Measurements from ENCODE around the gene REEP5.
"Not testable (repeated sequence)": the region's sequence is repeated elsewhere in the genome, so short reads cannot be mapped to it uniquely, and the experiment has no call there.

The REEP5 gene

DNA sequence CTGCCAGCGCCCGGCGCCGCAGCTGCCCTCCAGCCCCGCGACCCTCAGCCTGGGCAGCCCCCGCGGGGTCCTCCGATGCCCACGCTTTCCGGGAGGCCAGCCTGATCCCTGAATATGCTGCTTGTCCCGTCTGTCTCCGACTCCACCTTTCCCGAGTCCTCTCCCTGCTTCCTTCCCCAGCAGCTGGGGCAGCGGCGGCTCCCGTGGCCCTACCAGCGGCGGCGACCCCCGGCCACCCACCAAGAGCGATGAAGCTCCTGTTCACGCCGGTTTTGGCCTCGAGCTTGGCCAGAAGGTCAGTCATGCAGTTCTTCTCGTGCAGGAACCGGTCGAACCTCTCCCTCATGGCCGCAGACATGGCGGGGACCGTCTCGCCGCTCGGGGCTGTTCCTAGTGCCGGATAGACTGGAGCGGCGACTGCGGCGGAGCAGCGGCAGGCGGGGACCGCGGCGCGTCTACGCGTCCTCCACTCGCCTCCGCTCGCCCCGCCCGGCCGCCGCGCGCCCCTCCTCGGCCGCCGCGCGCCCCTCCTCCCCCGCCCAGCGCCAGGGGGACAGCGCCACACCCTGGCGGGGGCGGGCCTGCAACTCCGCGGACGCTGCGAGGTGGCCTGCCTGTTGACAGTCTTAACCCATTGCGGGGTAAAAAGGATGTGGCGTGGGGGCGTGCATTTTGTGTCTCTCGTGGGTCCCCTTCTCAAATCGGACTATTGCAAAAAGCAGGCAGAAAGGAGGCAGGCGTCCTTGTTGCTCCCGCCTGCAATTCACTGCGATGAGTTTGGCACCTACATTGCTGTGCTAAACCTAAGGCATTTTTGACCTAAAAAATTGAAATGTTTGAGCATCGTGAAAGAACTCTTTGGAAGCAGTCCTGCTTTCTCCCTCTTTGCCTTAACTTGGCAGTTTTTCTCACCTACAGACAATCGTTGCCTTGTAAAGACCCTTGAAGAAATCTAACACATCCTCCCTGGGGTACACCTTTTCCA, at the start of gene REEP5:
REEP5 (minus strand) TSS at position 395 of the 985 bp plus-strand sequence; CDS start at position 358, 37 bp downstream.
- DNase-seq (ENCODE audit: low read depth in 2 of 2) = peak; percentile 55 to 72

DNA sequence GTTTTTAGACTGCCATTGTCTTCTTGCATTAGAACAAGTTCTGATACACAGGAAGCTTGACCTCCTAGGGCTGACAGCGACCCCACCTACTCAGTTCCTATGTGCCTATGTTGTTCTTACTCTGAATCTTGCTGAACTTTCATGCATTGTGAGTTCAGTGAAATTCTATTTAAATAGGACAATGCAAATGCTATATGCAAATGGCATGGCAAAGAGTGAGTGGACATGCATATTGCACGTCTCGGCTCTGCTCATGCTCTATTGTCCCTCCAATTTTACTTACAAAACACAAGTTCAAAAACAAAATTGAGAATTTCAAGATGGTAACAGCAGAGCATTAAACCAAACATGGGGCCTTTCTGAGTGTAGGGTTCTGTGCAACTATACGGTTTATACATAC, 49.2 kb upstream of the REEP5 start:
- DNase-seq (ENCODE audit: low read depth in 2 of 2) = no peak

DNA sequence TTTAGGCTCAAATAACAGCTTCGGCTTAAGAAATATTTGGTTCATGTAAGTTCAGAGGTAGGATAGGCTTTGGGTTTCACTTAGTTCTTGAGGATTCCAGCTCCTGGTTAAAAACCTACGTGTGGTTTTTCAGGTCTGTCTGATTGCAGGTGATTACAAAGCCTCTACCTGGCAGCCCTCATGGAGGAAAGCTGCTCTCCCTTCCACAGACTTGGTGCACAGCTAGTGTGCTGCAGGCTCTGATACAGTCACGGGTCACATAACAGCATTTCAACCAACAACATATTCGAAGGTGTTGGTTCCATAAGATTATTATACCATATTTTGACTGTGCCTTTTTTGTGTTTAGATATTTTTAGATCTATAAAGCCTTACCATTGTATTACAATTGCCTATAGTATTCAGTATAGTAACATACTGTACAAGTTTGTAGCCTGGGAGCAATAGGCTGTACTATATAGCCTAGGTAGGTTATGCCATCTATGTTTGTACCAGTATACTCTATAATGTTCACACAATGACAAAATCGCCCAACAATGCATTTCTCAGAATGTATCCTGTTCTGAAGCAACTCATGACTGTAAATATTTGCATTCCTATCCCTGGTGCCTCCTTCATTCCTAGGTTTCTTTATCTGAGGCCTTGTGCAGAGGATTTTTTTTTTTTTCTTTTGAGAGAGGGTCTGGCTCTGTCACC, 46.5 kb upstream of the REEP5 start:
- no peak for DNase-seq (ENCODE audit: low read depth in 2 of 2)

DNA sequence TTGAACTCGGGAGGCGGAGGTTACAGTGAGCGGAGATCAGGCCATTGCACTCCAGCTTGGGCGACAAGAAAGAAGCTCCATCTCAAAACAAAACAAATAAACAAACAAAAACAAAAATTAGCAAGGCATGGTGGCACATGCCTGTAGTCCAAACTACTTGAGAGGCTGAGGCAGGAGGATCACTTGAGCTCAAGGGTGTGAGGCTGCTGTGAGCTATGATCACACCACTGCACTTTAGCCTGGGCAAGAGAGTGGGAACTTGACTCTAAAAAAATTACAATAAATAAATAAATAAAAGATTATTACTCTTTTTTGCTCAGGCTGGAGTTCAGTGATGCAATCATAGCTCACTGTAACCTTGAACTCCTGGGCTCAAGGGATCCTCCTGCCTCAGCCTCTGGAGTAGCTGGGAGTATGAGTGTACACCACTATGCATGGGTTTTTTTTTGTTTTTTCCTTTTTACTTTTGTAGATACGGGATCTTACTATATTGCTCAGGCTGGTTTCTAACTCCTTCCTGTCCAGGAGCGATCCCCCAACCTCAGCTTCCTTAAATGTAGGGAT, 45.6 kb upstream of the REEP5 start:
- DNase-seq (ENCODE audit: low read depth in 2 of 2) = no peak

DNA sequence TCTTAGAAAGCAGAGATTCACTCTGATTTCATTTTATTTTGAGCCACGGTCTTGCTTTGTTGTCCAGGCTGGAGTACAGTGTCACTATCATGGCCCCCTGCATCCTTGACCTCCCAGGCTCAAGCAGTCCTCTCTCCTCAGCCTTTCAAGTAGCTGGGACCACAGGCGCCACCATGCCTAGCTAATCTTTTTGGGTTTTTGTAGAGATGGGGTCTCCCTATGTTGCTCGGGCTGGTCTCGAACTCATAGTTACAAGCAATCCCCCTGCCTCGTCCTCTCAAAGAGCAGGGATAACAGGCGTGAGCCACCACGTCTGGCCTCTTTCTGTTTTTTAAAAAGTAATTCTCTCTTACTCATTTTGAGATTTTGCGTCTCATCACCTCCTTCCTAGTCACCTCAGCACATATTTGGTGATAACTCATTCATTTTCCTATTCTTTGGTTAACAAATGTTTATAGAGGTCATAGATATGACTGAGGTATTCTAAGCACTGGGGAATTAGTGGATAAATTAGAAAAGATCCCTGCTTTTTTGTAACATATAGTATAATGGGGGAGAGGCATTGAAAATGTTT, 43.8 kb upstream of the REEP5 start:
- DNase-seq (ENCODE audit: low read depth in 2 of 2) = no peak

DNA sequence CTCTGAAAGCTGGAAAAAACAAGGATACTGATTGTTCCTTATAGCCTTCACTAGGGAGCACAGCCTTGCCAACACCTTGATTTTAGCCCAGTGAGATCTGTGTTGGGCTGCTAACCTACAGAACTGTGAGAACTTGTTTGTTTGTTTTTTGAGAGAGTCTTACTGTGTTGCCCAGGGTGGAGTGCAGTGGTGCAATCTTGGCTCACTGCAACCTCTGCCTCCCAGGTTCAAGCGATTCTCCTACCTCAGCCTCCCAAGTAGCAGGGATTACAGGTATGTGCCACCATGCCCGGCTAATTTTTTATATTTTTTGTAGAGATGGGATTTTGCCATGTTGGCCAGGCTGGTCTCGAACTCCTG, 41.3 kb upstream of the REEP5 start:
- DNase-seq (ENCODE audit: low read depth in 2 of 2) = not testable (repeated sequence)

DNA sequence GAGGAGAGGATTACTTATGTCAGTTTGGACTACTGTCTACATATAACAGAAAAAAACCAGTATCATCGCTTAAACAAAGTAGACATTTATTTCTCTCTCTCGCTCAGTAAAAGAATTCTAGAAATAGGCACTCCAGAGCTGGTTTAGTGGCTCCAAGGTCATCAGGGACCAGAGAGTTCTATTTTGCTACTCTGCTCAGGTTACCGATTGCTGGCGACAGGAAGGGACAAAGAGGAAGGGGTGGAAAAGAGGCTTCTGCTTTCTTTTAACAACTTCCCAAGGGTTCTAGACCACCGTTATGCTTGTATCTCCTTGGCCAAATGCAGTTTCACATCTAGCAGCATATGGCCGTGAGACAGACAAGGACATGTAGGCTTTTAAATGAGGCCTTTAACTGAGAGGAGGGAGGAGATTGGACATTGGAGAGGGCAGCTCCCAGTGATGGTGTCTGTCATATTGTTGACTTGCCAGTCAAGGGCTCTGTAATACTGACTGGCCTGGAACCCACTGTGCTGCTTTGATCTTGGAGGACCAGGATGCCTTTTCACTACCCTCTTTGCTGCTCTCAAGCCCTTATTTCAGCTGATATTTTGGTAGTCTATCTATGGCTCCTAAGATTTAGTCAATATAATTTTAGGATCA, 39.0 kb upstream of the REEP5 start:
- no peak for DNase-seq (ENCODE audit: low read depth in 2 of 2)

DNA sequence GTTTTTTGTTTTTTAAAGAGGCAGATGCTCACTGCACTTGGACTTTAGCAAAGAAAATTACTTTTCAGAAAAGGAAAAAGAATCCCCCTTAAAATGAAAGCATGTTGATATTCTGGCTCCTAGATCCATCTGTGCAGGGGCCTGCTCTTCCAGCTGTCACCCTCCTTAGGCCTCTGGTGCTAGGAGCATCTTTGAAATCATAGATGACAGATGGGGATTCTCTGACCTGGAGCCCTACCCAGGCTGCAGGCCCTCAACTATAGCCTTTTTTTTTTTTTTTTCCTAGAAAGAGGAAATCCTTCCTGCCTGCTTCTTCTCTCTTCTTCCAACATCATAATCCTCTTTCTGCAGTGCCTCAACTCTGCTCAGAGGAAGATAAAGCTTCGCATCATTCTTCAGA, 38.3 kb upstream of the REEP5 start:
- DNase-seq (ENCODE audit: low read depth in 2 of 2) = no peak

DNA sequence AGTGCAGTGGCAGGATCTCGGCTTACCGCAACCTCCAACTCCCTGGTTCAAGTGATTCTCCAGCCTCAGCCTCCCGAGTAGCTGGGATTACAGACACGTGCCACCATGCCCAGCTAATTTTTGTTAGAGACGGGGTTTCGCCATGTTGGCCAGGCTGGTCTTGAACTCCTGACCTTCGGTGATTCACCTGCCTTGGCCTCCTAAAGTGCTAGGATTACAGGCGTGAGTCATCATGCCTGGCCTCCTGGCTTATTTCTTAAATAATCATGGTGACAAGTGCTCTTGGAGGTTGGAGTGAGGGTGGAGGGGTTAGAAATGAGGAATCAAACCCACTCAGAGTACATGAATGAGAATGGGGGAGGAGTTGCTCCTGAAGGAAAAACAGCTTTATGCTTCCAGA, 37.8 kb upstream of the REEP5 start:
- DNase-seq (ENCODE audit: low read depth in 2 of 2) = not testable (repeated sequence)

DNA sequence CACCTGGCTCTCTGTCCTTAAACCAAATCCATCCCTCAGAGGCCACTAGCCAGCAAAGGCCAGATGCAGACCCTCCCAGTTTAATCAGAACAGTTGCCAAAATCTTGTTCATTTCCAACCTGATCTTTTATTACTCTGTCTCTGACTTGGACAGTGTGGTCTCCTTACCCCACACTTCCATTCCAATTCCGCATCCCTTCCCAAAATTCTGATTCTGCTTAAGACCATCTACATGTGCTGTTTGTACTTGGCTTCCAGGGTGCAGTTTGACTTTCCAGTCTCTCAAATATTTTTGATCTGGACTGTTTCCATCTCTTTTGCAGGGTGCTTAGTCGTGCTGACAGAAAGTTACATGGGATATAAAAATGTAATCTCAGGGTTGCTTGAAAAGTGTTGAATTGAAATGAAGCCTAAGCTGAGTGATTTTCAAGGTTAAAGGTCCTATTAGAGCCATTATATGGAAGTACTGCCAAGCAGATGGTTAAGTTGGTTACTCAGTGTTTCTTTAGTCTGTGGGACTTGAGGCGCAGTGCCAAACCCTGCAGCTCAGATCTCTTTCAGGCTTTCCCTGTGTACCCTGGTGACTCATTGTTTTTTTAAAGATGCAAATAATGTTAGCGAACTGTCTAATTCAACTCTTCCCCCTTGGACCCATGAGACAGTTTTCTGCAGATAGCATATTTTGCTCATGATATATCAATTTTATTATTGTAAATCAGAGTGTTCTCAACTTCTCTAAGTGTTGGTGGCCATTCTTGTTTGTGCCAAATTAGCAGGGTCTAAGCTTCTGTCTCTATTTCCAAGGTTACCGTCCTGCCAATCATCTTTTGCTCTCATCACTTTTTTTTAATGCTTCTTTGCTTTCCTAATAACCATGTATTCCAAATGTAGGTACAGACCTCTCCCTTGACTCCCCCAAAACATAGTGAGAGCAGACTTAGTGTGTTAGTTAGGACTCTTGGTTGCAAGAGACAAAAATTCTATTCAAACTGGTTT, 36.4 kb upstream of the REEP5 start:
- DNase-seq (ENCODE audit: low read depth in 2 of 2) = no peak

DNA sequence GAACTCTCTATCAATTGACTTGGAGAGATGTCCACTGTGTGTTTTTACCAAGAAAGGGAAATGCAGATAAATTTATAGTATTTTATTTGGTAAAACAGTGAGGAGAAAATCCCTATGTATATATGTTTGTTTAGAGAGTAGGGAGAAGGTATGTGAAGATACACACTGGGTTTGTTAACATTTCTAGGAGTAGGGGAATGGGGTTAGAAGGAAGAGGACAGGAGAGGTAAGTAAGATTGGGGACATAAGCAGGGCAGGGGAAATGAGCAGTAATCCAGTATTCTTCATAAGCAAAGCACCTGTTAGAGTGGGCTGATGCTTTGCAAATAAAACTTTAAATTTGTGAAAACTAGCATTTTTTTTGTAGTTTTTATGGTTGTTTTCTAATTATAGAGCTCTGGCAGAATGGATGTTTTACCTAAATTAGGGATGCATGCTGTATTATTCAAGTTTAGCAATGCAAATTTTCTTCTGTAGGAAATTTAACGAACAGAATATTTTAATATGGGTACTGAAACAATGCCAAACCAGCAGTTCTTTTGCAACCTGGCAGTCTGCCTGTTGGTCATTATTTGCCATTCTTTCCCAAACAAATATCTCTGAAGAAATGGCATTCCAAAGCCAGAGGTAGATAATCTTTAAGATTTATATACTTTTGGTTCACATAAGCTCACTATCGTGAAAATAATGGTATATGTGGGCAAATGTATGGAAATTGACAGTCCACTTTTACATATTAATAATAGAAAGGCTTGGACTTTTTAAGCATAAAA, 35.2 kb upstream of the REEP5 start:
- DNase-seq (ENCODE audit: low read depth in 2 of 2) = no peak

DNA sequence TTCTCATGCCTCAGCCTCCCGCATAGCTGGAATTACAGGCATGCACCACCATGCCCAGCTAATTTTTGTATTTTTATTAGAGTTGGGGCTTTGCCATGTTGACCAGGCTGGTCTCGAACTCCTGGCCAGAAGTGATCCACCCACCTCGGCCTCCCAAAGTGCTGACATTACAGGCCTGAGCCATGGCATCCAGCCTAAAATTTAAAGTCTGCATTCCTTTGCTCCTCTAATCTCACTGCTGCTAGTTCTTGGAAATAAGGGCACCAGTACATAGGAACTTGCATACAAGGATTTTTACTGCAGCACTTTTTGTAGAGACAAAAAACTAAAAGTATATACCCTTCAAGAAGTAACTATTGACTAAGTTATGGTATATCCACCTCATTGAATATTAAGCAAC, 34.6 kb upstream of the REEP5 start:
- DNase-seq (ENCODE audit: low read depth in 2 of 2) = no peak

DNA sequence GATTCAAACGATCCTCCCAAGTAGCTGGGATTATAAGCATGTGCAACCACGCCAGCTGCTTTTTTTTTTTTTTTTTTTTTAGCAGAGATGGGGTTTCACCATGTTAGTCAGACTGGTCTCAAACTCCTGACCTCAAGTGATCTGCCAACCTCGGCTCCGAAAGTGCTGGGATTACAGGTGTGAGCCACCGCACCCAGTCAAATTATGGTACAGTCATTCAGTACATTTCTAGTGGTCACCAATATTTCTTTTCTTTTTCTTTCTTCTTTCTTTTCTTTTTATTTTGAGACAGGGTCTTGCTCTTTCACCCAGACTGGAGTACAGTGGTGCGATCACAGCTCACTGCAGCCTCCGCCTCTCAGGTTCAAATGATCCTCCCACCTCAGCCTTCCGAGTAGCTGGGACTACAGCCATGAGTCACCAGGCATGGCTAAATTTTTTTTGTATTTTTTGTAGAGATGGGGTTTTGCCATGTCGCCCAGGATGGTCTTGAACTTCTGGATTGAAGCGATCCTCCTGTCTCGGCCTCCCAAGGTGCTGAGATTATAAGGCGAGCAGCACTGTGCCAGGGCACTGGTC, 29.2 kb upstream of the REEP5 start:
- DNase-seq (ENCODE audit: low read depth in 2 of 2) = no peak

DNA sequence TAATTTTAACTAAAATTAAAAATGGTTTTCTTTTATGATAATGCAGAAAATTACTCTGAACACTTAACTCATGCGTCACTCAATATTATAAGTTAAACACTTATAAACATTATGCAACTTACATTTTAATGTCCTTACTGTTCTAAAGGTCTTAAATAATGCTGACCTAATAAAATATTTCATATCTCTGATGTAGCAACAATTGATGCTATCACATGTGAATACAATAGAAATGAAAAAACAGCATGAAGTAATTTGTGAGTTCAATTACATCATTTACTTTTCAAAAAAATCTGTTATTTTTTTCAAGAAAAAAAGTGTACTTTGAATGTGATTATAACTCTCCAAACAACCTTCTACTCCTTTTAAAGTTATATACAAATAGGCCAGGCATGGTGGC, 26.4 kb upstream of the REEP5 start:
- DNase-seq (ENCODE audit: low read depth in 2 of 2) = no peak

DNA sequence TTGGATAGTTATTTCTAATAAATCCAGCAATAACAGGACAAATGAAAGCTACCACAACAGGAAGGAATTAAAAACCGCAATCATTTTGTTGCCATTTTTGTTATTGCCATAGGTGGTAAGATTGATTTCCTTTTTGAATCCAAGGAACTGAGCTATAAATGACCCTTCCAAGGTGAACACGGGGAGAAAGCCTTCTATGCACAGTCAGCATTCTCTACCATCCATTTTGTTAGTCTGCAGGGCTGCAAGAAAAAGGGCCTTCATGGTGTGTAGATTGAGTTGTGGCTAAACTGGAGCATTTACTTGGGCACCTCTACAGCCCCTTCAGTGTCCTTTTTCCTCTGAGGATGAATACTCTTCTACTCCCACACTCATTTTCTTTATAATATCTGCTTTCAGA, 18.6 kb upstream of the REEP5 start:
- no peak for DNase-seq (ENCODE audit: low read depth in 2 of 2)

DNA sequence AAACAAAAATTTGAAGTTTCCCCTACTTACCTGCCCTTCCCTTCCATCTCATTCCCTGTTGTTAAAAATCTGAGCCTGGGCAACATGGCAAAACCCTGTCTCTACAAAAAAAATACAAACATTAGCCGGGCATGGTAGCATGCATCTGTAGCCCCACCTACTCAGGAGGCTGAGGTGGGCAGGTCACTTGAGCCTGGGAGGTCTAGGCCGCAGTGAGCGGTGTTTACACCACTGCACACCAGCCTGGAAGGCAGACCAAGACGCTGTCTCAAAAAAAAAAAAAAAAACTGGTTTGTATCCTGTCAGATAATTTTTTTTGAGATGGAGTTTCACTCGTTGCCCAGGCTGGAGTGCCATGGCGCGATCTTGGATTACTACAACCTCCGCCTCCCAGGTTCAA, 16.3 kb upstream of the REEP5 start:
- DNase-seq (ENCODE audit: low read depth in 2 of 2) = no peak

DNA sequence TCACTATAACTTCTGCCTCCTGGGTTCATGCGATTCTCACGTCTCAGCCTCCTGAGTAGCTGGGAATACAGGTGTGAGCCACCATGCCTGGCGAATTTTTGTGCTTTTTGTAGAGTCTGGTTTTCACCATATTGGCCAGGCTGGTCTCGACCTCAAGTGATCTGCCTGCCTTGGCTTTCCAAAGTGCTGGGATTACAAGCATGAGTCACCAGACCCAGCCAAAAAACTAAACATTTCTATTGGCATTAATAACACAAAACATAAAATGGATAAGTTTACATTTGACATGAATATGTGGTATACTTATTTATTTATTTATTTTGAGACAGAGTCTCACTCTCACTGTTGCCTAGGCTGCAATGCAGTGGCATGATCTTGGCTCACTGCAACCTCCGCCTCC, 13.6 kb upstream of the REEP5 start:
- no peak for DNase-seq (ENCODE audit: low read depth in 2 of 2)

DNA sequence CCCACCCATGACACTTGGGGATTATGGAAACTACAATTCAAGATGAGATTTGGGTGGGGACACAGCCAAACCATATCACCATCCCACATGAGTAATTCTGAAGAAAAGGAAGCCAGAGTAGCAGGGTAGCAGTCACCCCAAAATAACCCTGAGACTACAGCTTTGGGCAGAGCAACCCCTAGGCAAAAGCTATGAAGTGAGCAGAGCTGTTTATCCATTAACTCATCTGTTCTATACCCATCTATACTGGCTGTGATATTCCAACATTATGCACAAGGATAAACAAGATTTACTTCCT, 12.3 kb upstream of the REEP5 start:
- DNase-seq (ENCODE audit: low read depth in 2 of 2) = no peak

DNA sequence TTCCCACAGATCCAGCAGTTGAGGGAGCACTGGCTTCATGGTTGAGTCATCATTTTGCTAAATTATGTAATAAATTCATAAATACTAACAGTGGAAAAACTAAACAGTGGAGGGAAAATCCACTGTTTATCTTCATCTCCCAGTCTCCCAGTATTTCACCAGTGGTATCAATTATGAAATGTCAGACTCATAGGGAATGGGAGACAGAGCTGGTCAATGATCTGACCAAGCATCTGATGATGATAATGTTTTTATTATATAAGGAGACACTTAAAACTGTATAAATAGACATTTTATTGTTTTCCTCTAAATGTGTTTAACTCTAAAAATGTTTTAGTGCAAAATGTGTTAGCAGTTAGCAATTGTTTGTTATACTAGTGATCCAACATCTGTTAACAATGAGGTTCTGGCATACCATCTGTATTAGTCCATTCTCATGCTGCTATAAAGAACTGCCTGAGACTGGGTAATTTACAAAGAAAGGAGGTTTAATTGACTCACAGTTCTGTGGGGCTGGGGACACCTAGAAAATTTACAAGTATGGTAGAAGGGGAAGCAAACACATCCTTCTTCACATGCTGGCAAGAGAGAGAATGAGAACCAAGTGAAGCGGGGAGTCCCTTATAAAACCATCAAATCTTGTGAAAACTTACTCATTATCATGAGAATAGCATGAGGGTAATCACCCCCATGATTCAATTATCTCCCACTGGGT, 11.8 kb upstream of the REEP5 start:
- no peak for DNase-seq (ENCODE audit: low read depth in 2 of 2)
